GM19043 (cell line): Measurements from ENCODE around the gene ALX3.
"Not testable (repeated sequence)": the region's sequence is repeated elsewhere in the genome, so short reads cannot be mapped to it uniquely, and the experiment has no call there.

ENCODE experiments used
- ATAC-seq: cut with Tn5 transposase; IDR thresholded peaks from one replicate; pipeline ENCODE4 v1.9.1; 2021; ENCODE audit warnings: low read depth; ENCODE audit not compliant: unreplicated experiment

Gene ALX3

DNA sequence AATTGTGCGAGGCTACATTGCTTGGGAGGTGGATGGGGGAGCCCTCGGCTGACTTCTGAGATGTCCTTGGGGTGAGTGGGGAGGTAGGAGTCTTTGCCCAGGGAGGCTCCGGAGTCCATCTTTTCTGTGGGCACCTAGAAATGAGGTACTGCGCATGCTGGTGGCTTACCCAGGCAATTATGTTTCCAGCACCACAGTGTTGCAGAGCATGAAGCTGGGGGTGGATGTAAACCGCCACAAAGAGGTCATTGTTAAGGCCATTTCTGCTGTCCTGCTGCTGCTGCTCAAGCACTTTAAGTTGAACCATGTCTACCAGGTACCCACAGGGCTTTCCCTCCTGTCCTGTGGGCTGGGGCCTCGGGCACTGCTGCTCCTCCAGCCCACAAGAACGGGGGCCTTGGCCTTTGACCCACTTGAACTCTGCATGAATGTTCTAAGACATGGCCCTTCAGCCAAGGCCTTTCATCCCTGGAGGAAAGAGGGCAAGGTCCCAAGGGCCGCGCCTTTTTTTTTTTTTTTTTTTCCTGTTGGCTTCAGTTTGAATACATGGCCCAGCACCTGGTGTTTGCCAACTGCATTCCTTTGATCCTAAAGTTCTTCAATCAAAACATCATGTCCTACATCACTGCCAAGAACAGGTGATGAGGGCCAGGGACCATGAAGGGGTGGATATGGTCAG is 21.4 kb downstream of the ALX3 start:
- ATAC-seq: no peak

DNA sequence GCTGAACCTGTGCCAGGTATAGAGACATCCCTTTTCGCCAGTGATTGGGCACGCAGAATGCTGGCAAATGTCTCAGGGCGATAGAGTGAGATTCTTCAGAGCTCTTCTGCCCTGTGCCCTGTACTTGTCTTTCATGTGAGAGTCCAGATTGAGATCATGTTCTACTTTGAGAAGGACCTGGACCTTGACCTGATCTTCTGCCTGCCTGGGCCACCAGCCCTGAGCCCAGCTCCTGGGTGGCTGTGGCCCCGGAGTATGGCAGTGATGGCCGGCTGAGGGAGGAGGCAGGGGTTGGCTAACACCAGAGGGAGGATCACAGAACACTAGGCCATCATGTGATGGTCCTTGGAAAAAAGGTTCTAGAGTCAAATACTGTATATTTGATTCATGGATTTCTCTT is 22.2 kb downstream of the ALX3 start:
- no peak for ATAC-seq

DNA sequence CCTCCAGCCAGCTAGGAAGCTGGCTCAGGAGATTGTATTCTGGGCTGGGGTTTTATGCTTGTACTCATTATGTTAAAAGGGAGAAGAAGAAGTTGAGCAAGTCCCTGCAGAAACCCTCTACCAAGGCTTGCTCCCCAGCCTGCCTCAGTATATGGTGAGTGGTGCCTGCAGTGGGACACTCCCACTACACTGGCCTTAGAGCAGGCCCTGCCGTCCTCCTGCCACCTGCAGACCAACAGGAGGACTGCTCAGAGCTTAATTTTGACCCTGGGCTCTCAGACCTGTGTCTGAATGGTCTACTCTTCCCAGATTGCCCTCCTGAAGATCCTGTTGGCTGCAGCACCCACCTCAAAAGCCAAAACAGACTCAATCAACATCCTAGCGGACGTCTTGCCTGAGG is 23.0 kb downstream of the ALX3 start:
- ATAC-seq: no peak

DNA sequence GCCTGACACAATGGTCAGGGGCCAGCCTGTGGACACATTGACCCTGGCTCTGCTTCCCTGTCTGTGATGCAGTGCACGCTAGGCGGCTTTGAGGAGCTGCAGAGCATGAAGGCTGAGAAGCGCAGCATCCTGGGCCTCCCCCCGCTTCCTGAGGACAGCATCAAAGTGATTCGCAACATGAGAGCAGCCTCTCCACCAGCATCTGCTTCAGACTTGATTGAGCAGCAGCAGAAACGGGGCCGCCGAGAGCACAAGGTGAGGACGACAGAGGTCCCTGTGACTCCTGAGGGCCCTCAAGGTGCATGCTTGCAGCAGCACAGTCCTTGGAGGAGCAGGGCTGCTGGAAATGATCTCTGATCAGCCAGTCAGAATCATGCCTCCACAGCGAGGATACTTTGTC is 27.5 kb downstream of the ALX3 start:
- ATAC-seq: no peak

DNA sequence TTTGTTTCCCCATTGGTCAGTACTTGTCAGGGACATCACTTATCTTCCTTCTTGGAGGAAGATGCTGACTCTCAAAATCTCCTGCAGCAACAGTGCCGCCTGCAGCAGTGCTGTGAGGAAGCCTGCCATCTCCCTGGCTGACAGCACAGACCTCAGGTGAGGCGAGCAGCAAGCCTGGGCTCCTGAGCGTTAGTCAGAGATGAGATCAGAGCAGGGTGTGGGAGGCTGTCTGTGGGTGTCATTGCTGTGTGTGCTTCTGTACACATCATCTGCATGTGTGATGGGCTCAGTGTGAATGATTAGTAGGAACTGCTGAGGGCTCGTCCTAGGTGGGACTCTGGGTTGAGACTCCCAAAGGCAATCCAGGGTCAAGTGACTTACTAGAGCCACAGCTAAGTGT is 29.9 kb downstream of the ALX3 start:
- no peak for ATAC-seq

DNA sequence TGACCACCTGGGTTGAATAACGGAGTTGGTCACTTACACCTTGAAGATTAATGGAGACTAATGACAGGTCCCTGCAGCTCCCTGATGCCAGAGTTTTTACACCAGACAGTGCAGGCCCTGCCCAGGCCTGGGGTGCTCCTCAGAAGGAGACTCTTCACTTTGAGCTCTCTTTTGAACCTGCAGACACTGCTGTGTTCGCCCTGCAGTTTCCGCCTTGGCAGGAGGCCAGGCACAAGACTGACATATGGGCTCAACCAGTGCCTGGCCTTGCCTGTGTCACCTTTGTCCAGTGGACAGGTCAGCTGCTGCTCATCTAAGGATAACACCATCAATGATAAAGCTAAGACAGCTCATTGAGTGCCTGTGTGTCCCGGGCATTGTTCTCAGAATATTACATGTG is 30.8 kb downstream of the ALX3 start:
- no peak for ATAC-seq

DNA sequence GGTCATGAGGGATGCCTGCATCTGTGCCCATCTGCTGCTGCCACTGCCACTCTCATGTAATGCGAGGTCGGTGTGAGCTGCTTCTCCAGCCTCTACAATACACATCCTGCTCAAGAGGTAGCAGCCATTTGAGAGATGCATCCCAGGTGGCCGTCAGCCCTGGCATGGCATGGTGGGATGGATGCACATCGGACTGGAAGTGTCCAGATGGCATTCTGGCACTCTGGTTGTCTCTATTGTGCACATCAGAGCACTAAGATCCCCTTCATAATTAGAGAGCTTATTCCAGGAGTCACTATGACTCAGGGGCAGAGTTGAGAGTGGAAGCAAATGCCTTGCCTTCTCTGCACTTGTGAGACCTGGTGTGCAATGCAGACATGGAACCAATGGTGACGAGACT is 32.2 kb downstream of the ALX3 start:
- no peak for ATAC-seq

DNA sequence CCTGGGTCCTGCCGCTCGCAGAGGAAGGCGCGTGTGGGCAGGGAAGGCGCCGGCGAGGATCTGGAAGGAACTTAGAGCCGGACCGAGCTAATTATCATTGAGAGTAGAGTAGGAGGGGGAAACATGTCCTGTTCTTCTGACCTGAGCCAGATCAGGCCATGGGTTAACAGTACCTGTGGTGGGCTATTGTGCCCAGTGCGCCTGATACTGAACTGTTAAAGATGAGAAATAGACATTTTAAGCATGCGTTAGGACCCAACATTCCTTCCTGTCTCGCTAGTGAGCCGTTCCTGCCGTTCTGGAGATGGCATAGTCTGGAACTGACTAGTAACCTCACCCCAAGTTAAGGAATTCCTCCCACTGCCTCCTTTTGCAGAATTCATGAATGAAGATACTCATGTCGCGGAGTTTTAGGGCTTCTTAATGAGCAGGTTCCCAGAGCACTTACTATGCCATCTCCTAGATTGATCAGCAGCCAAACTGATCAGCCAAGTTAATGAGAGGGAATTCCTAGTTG is 35.2 kb downstream of the ALX3 start:
- ATAC-seq: peak; percentile 15

DNA sequence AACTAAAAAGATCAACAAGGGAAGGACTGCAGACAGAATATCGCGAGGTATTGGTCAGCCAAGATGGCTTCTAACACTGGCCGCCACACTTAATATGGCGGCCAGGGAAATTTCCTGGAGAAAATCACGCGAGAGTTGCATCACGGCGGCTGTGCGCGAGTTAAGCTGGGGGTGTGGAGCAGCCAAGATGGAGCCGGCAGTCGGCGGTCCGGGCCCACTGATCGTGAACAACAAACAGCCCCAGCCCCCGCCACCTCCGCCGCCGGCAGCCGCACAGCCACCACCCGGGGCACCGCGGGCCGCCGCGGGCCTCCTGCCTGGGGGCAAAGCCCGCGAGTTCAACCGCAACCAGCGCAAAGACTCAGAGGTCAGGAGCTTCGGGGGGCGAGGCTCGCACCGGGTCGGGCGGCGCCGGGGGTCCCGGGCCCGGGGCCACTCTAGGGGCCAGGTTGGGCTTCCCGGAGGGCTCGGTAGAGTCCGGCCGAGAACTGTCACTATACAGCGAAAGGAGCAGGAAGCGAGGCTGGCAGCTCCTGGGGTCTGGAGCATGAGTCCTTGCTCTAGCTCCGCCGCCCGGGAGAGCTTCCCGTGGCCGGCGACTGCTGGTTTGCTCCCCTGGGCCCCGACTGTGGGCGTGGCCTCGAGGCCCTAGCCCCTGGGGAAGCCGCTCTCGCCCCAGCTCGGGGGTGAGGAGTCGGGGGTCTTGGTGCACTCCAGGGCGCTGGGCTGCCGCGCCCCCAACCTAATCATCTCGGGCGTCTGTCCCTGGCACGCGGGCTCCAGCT is 35.8 kb downstream of the ALX3 start, which contains the start of gene STRIP1:
TSS of gene STRIP1 (plus strand) at position 174 of the 785 bp plus-strand sequence. CDS start at position 188, 14 bp downstream.
- peak; percentile 89 for ATAC-seq

DNA sequence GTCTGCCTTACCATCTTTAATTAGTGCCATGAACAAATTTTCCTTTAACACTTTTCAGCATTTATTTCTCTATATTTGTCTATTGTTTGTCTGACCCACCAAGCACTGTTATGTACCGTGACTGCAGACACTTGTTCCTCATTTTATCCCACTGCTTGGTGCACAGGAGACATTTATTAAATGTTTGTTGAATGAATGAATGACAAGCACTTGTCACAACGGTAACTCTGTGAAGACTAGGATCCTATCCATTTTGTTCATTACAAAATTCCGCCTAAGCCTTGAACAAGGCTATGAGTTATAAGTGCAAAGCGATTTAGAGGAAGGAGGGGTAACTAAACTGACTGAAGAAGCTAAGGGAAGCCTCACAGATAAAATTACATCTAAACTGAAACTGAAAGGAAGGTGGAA is 36.4 kb downstream of the ALX3 start:
- no peak for ATAC-seq

DNA sequence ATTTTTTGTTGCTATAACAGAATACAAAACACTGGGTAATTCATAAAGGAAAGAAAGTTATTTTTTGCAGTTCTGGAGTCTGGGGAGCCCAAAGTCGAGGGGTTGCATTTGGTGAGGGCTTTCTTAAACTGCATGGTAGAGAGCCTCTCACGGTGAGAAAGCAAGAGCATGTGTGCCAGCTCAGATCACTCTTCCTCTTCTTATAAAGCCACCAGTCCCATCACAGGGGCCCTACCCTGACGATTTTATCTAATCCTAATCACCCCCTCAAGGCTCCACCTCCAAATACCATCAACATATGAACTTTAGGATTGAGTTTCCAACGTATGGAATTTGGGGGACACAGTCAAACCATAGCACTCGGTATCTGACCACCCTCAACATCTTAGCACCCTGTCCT is 37.1 kb downstream of the ALX3 start:
- ATAC-seq: no peak

DNA sequence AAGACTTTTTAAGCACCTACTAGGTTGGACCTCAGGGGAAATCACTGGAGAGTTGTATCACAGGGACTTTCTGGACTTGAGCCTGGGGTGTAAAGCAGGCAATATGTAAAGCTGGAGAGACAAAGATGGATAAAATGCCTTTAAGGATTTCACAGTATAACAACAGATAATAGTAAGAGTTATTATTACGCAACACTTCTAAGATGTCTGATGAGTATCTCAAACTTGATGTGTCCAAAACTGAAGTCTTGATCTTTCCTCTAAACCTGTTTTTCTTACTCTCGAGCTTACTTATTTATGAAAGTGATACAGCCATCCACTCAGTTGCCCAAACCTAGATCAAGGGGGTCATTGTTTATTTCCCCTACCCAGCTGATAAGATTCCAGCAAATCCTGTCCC is 38.1 kb downstream of the ALX3 start:
- ATAC-seq: no peak

DNA sequence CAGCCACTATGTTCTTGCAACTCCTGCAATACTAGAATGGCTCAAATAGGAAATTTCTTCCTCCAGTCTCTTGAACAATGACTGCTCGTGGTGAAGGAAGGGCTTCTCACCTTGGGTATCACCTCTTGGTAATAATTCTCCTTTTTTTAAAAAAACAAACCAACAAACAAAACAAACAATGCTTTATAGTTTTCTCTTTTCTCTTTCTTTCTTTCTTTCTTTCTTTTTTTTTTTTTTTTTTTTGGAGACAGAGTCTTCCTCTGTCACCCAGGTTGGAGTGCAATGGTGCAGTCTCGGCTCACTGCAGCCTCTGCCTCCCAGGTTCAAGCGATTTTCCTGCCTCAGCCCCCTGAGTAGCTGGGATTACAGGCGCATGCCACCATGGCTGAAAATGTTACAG is 39.8 kb downstream of the ALX3 start:
- not testable (repeated sequence) for ATAC-seq

DNA sequence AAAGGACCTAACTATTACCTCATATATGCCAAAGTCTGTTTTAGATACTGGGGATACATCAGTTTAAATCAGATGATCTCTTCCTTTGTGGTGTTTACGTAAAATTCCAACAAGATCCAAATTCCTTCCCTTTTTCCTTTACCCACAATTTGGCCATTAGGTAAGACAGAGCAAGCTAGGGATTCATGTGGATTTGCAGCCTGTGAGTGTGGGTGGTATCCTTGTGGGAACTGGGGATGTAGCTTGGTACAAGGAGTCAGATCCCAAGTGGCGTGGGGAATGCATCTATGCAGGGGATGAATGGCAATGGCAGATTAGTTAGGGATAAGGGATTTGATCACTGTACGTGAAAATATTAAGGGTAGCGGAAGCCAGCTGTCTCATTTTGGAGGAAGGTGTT is 45.9 kb downstream of the ALX3 start:
- no peak for ATAC-seq

DNA sequence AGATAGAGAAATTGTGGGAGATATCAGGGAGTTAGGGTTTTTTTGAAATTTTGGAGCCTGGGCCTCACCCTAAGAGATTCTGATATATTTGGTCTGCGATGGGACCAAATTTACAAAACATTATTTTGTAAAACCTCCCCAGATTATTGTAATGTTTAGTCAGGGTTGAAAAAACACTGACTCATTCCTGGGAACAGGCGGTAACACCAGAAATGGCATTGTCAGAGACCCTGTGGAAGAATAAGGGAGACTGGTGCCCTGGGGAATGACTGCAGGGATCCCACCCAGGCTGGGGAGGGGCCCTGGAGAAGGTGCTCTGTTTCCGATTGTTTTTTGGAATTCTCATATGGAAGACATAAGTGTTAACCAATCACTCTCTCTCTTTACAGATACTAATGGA is 49.2 kb downstream of the ALX3 start:
- no peak for ATAC-seq

DNA sequence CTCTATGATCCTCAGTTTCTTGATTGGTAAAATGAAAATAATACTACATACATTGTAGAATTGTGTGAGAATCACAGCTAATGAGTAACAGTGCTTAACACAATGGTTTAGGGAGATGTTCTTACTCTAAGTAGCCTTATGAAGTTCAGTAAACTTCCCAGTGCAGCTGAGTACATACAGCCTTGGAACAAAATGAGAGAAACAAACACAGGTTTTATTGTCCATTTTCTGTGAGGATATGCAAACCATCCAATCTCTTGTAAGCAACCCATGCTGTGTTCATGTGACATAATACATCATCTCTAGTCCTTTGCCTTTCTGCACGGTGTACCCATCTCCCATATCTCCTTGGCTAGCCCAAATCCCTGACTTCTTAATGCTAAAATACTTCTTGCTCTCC is 50.7 kb downstream of the ALX3 start:
- no peak for ATAC-seq

DNA sequence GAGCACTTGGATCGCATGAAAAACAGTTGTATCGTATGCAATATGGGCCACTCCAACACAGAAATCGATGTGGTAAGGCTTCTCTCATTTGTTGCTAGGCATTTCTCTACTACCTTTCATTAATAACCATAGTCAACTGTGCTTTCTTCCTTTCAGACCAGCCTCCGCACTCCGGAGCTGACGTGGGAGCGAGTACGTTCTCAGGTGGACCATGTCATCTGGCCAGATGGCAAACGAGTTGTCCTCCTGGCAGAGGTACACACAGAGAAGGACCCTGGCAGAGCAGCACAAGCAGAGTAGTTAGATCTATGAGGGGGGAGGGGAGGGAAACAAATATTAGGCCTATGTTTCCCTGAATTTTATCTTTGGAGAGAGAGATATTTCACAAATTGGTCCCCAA is 52.1 kb downstream of the ALX3 start:
- ATAC-seq: no peak

DNA sequence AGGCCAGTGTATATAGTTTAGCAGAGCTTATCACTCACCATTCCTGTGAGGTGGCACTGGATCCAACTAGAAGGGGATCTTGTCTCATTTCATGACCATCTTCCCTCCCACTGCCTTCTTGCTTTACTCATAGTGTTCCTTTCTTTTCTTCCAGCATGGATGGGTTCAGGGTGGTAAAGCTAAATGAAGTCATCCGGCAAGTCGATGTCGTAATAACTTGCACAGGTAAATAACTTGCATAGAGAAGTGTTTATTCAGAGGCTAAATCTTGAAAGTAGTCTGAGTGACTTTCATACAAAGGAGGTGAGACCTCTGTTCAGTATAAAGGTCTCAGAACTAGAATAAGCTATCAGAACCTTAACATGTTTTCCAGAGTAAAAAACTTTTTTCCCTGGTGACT is 52.7 kb downstream of the ALX3 start:
- no peak for ATAC-seq

DNA sequence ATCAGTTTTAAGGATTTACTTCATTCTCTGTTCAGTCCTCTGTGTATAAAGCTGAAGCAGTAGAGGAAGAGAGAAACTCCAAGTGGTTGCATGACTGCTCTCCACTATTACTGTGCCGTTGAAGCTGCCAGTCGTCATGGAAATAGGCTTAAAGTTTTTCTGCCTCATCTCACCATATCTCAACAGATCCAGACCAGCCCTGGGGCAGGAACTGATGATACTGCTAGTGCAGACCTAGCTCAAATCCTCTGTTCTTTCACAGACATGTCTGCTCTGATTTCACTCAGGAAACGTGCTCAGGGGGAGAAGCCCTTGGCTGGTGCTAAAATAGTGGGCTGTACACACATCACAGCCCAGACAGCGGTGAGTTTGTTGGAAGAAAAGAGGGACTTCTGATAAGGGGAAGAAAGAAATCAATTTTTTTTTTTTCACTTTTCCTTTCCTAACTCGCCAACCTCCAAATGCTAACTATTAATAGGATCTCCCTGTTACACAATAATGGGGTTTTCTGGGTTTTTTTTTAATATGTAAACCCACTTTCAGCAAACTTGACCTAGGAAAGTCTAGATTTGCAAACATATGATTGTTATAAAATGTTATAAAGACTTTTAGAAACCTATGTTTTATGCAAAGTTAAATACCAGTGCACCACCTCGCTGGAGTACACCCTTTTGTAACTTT is 58.2 kb downstream of the ALX3 start:
- ATAC-seq: peak; percentile 65

DNA sequence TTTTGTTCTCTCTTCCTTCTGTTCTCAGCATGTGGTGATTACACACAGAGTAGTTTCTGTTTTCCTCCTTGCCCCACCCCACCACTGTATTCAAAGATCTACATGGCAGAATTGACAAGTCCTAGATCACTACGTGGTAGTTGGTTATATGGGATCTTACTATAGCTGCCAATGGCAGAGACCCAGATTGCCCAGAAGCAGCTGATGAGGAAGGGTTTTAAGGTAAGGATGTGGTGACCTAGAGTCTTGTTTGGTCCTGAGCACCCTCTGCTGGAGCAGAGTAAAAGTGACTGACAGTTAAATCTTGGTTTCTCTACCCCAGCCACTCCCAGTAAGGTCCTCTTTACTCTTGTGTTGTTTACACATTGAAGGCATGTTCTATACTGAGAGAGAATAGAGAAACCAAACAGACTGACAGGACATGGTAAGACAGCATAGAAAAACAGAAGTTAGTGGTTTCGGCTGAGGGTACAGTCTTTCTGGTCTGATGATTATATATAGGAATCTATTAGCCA is 58.9 kb downstream of the ALX3 start:
- ATAC-seq: peak; percentile 97
